ENCODE results near the gene CBX1. TPM values are rescaled to one million over a fixed set of nuclear protein-coding genes. Genes with fewer than 3 reads are reported as not detected.

CBX1 gene
- total and polyA plus RNA-seq, 10 of the 15 experiments (the other 5 are each of a cell fraction or from before 2014, with no cell fraction given): 11.8 to 99.2 (median 43.5) TPM

DNA sequence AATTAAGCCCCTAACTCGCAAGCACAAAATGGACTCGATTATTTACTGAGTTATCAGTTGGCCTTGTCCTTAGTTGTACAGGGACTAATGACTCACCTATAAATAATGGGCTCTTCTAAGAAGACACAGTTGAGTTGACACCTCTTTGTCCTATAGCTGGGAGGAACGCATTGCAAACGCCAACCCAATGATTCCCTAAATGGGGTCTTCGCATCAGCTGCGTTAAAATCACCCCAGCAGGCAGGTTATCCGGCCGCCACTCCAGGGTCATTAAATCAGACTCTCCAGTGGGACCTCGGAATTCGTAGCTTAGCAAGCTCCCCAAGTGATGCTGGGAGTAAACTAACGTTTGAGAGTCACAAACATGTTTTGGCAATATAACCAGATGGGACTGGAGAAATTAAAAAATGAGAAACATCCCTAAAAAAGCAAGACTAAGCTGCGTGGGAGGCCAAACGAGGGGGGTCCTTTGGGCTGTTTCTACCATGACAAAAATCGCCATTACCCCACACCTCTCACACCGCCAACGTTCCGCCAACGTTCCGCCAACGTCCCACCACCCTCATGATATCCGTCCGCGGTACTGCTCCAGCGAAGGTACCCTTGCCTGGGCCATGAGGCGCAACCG is 54.1 kb downstream of the CBX1 start (continued):
- TF ChIP-seq, protein P1, sequence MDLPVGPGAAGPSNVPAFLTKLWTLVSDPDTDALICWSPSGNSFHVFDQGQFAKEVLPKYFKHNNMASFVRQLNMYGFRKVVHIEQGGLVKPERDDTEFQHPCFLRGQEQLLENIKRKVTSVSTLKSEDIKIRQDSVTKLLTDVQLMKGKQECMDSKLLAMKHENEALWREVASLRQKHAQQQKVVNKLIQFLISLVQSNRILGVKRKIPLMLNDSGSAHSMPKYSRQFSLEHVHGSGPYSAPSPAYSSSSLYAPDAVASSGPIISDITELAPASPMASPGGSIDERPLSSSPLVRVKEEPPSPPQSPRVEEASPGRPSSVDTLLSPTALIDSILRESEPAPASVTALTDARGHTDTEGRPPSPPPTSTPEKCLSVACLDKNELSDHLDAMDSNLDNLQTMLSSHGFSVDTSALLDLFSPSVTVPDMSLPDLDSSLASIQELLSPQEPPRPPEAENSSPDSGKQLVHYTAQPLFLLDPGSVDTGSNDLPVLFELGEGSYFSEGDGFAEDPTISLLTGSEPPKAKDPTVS (IDR thresholded peaks at IDR 0.05; ENCODE audit: low read depth, low read length): no peak
- TF ChIP-seq CHD1 (IDR thresholded peaks at IDR 0.05; ENCODE audit: low read depth, low read length) (peak; percentile 41; the same call in 1 of the 2 replicates), TCF3 (IDR thresholded peaks at IDR 0.05; ENCODE audit: borderline replicate concordance, insufficient read depth, low read depth, low read length) (no peak), KLF5 (IDR thresholded peaks at IDR 0.05; ENCODE audit: partially characterized antibody) (no peak), FOS (IDR thresholded peaks at IDR 0.05; ENCODE audit: borderline replicate concordance, extremely low read depth, insufficient read length) (no peak), TCF12 (IDR thresholded peaks at IDR 0.05; ENCODE audit: low read depth, low read length) (no peak), POU2F2 (IDR thresholded peaks at IDR 0.05; ENCODE audit: borderline replicate concordance, low read depth, low read length) (no peak), SIX5 (IDR thresholded peaks at IDR 0.05; ENCODE audit: low read depth, low read length, severe bottlenecking) (no peak), MXI1 (IDR thresholded peaks at IDR 0.05; ENCODE audit: low read depth, low read length) (no peak), SMARCA5 (IDR thresholded peaks at IDR 0.05) (no peak), NFXL1 (IDR thresholded peaks at IDR 0.05; ENCODE audit: borderline replicate concordance) (no peak), ETV6 (conservative IDR thresholded peaks at IDR 0.05 in 1 of 2, IDR thresholded peaks at IDR 0.05 in 1 of 2; ENCODE audit: borderline replicate concordance in 1 of 2, low read depth in 1 of 2) (no peak), ATF7 (IDR thresholded peaks at IDR 0.05; ENCODE audit: low read depth) (no peak; the same call in 1 of the 2 replicates), ZNF217 (IDR thresholded peaks at IDR 0.05) (no peak), PAX8 (IDR thresholded peaks at IDR 0.05) (0 out of 2 replicates have a peak, but pooled peaks have one; percentile 65), CREB1 (IDR thresholded peaks at IDR 0.05; ENCODE audit: low read depth) (no peak), STAT1 (conservative IDR thresholded peaks at IDR 0.05) (no peak)
- TF ChIP-seq, protein P2, sequence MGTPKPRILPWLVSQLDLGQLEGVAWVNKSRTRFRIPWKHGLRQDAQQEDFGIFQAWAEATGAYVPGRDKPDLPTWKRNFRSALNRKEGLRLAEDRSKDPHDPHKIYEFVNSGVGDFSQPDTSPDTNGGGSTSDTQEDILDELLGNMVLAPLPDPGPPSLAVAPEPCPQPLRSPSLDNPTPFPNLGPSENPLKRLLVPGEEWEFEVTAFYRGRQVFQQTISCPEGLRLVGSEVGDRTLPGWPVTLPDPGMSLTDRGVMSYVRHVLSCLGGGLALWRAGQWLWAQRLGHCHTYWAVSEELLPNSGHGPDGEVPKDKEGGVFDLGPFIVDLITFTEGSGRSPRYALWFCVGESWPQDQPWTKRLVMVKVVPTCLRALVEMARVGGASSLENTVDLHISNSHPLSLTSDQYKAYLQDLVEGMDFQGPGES (IDR thresholded peaks at IDR 0.05): no peak
- TF ChIP-seq, protein P3, sequence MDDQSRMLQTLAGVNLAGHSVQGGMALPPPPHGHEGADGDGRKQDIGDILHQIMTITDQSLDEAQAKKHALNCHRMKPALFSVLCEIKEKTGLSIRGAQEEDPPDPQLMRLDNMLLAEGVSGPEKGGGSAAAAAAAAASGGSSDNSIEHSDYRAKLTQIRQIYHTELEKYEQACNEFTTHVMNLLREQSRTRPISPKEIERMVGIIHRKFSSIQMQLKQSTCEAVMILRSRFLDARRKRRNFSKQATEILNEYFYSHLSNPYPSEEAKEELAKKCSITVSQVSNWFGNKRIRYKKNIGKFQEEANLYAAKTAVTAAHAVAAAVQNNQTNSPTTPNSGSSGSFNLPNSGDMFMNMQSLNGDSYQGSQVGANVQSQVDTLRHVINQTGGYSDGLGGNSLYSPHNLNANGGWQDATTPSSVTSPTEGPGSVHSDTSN (IDR thresholded peaks at IDR 0.05; ENCODE audit: insufficient replicate concordance, low read depth, low read length): peak; percentile 47
- TF ChIP-seq, protein P4, sequence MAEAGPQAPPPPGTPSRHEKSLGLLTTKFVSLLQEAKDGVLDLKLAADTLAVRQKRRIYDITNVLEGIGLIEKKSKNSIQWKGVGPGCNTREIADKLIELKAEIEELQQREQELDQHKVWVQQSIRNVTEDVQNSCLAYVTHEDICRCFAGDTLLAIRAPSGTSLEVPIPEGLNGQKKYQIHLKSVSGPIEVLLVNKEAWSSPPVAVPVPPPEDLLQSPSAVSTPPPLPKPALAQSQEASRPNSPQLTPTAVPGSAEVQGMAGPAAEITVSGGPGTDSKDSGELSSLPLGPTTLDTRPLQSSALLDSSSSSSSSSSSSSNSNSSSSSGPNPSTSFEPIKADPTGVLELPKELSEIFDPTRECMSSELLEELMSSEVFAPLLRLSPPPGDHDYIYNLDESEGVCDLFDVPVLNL (IDR thresholded peaks at IDR 0.05; ENCODE audit: low read depth, low read length): no peak
